Osteocyte (in vitro differentiated cells): ENCODE data around the gene FAM76B. TPM values are rescaled to one million over a fixed set of nuclear protein-coding genes. Genes with fewer than 3 reads are reported as not detected.

Experiments used
- DNase-seq: peaks from one replicate; pipeline ENCODE4 v3.0.0; 2021; ENCODE audit warnings: mixed read lengths; ENCODE audit not compliant: unreplicated experiment; ENCODE audit errors: extremely low spot score
- H3K27ac Mint-ChIP-seq: one replicate; pipeline ENCODE4 v1.8.0; 2021; ENCODE audit warnings: mild to moderate bottlenecking, mixed read lengths; ENCODE audit not compliant: unreplicated experiment
- H3K27me3 Mint-ChIP-seq: one replicate; pipeline ENCODE4 v1.8.0; 2021; ENCODE audit warnings: mixed read lengths; ENCODE audit not compliant: unreplicated experiment
- H3K36me3 Mint-ChIP-seq: one replicate; pipeline ENCODE4 v1.8.0; 2021; ENCODE audit warnings: mixed read lengths; ENCODE audit not compliant: unreplicated experiment
- H3K4me1 Mint-ChIP-seq: one replicate; pipeline ENCODE4 v1.8.0; 2021; ENCODE audit warnings: mixed read lengths; ENCODE audit not compliant: unreplicated experiment
- H3K4me3 Mint-ChIP-seq: one replicate; pipeline ENCODE4 v1.8.0; 2021; ENCODE audit warnings: mild to moderate bottlenecking, moderate library complexity, mixed read lengths; ENCODE audit not compliant: unreplicated experiment
- H3K9me3 Mint-ChIP-seq: one replicate; pipeline ENCODE4 v1.8.0; 2021; ENCODE audit warnings: mixed read lengths; ENCODE audit not compliant: unreplicated experiment
- total RNA-seq: library from RNA; stranded (reverse); gene quantifications from 2 replicates; pipeline ENCODE4 v1.2.1, GENCODE V29; 2021
- TF ChIP-seq, protein P1 (sequence below): fragments of 200-600 bp; sonication (generic); IDR thresholded peaks from 2 replicates; pipeline ENCODE4 v1.5.0; 2021; ENCODE audit warnings: antibody characterized with exemption, mild to moderate bottlenecking, moderate library complexity

Gene FAM76B
- total RNA-seq, 1 donor from 2014 or later = 26.7 TPM

DNA sequence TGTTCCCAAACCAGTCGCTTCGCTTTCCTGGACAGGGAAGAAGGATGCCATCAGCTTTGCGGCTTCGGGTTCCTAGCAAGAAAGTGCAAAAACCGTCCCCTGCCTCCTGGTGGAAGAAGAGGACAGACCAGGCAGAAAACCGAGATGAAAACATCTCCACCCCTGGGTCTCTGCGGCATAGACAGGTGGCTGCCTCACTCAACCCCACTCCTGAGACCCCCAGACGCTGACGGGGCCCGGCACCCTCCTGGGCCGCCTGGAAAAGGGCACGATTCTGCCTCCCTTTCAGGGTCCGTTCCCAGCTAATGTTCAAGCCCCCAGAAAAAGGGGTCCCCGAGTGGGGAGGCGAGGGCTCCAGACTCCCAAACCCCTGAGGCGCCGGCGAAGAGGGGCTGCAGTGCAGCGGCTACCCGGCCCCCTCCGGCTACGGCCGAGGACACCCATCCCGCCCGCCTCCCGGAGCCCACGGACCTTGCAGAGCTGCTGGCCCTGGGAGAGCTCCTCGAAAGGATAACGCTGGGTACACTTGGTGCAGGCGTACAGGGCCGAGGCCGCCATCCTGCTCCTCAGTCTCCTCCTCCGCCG, 569 bp downstream of the FAM76B start:
- Mint-ChIP-seq H3K4me1 (peaks cover 24% of the 10 kb centered on the region), H3K4me3 (peak overlapping the region; percentile 100), H3K36me3 (peaks cover 15% of the 10 kb centered on the region), H3K27ac (peak overlapping the region; percentile 100), H3K9me3 (no peaks in the 10 kb centered on the region), H3K27me3 (no peaks in the 10 kb centered on the region)
- peak; percentile 84 for DNase-seq
- TF ChIP-seq, protein P1, sequence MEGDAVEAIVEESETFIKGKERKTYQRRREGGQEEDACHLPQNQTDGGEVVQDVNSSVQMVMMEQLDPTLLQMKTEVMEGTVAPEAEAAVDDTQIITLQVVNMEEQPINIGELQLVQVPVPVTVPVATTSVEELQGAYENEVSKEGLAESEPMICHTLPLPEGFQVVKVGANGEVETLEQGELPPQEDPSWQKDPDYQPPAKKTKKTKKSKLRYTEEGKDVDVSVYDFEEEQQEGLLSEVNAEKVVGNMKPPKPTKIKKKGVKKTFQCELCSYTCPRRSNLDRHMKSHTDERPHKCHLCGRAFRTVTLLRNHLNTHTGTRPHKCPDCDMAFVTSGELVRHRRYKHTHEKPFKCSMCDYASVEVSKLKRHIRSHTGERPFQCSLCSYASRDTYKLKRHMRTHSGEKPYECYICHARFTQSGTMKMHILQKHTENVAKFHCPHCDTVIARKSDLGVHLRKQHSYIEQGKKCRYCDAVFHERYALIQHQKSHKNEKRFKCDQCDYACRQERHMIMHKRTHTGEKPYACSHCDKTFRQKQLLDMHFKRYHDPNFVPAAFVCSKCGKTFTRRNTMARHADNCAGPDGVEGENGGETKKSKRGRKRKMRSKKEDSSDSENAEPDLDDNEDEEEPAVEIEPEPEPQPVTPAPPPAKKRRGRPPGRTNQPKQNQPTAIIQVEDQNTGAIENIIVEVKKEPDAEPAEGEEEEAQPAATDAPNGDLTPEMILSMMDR = peak; percentile 51

DNA sequence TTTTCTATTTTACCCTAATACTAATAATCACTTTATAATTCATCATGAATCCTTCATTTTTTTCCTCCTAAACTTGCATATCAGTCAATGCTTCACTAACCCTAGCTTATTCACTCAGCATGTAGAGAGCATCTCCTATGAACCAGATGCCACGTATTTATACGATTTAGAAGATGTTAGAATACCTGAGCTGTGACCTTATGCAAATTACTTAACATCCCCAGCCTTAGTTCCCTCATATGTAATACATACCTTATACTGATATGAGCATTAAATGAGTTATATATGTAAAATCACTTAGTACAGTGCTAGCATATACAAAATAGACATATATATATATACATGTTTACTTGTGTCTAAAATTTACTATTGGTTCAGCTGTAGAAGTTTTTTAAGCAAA, 9.0 kb downstream of the FAM76B start:
- TF ChIP-seq, protein P1 = no peak
- Mint-ChIP-seq H3K4me1 (no peaks in the 10 kb centered on the region), H3K9me3 (no peaks in the 10 kb centered on the region), H3K27me3 (no peaks in the 10 kb centered on the region), H3K4me3 (no peak overlapping the region), H3K36me3 (peaks cover 44% of the 10 kb centered on the region), H3K27ac (no peak overlapping the region)
- no peak for DNase-seq

DNA sequence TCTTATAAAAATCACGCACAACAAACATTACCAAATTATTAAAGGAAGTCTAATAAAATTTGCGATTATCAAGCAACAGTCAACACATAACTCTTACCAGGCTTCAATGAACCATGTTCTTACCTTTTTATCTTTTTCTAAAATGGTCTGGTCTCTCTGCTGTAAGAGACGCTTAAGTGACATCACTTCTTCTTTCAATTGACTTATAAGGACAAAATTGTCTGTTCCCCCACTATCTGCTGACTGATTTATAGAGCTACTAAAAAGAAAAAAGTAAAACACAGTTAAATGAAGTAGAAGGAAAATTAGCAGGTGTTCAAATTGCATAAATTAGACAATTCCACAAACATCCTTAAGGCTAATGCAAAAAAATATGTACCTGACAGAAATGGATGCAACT, 10.9 kb downstream of the FAM76B start:
- no peaks in the 10 kb centered on the region for H3K4me1 Mint-ChIP-seq
- H3K4me3 Mint-ChIP-seq = no peak overlapping the region
- H3K36me3 Mint-ChIP-seq = peaks cover 51% of the 10 kb centered on the region
- H3K27me3 Mint-ChIP-seq = no peaks in the 10 kb centered on the region
- TF ChIP-seq, protein P1 = no peak
- no peak for DNase-seq
- no peaks in the 10 kb centered on the region for H3K9me3 Mint-ChIP-seq
- H3K27ac Mint-ChIP-seq = no peak overlapping the region

DNA sequence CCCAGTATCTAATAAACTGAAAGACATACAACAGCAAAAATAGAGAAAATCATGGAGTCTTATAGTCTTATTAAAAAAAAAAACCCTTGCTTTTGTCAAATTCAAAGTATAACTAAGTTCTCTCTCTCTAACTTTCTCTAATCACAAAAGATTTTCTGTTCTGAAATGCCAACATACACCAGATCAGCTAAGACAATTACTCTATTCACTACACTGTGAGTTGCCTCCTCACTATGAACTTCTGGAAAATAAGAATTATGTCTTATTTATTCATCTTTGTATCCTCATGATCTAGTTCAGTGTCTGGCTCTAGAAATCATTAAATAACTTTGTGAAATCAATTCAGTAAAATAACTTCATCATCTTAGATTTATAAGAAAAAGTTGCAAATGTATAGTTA, 12.7 kb downstream of the FAM76B start:
- H3K27ac Mint-ChIP-seq = no peak overlapping the region
- no peaks in the 10 kb centered on the region for H3K4me1 Mint-ChIP-seq
- no peaks in the 10 kb centered on the region for H3K27me3 Mint-ChIP-seq
- H3K4me3 Mint-ChIP-seq = no peak overlapping the region
- TF ChIP-seq, protein P1 = no peak
- no peaks in the 10 kb centered on the region for H3K9me3 Mint-ChIP-seq
- no peak for DNase-seq
- peaks cover 50% of the 10 kb centered on the region for H3K36me3 Mint-ChIP-seq

DNA sequence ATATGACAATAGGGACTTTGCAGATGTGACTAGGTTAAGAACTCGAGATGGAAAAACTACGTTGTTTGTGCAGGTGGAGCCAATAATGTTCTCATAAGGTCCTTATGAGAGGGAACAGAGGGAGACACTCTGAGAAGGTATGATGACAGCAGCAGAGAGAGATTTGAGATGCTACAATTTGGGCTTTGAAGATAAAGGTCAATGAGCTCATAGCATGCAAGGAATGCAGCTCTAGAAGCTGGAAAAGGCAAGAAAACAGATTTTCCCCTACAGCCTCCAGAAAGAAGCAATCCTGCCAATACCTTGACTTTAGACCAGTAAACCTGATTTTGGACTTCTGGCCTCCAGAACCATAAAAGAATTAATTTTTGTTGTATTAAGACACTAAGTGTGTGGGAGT, 21.1 kb downstream of the FAM76B start:
- Mint-ChIP-seq H3K36me3 (peaks cover 12% of the 10 kb centered on the region), H3K4me3 (no peak overlapping the region), H3K9me3 (no peaks in the 10 kb centered on the region), H3K4me1 (no peaks in the 10 kb centered on the region), H3K27me3 (no peaks in the 10 kb centered on the region), H3K27ac (no peak overlapping the region)
- TF ChIP-seq, protein P1 = no peak
- no peak for DNase-seq
